Limb (tissue), 2 donors: ENCODE results near the gene MMP15.
A peak's percentile ranks its signal among the peaks of the same experiment; 100 is the strongest.
"Not testable (repeated sequence)": the region's sequence is repeated elsewhere in the genome, so short reads cannot be mapped to it uniquely, and the experiment has no call there.

ENCODE experiments used
- DNase-seq, 2 donors: peaks; one replicate each; pipeline ENCODE4 v3.0.0-alpha.2; 2016; ENCODE audit errors: extremely low spot score in 2 of 2

MMP15 gene

GRCh38 chr16:58086381-58087208 is 61.0 kb downstream of the MMP15 start:
- DNase-seq, result no peak

GRCh38 chr16:58087209-58087913 is 61.8 kb downstream of the MMP15 start:
- no peak for DNase-seq

GRCh38 chr16:58088091-58088490 is 62.5 kb downstream of the MMP15 start:
- peak in 1 of 2 donors; percentile 74 for DNase-seq

- DNase-seq, result not testable (repeated sequence)
Observed at GRCh38 chr16:58090396-58090795, 64.8 kb downstream of the MMP15 start.

- no peak for DNase-seq
Observed at GRCh38 chr16:58094026-58094425, 68.5 kb downstream of the MMP15 start.

- no peak for DNase-seq
Observed at GRCh38 chr16:58094791-58095574, 69.4 kb downstream of the MMP15 start.

GRCh38 chr16:58095575-58095960 is 70.0 kb downstream of the MMP15 start:
- DNase-seq, result not testable (repeated sequence)

- DNase-seq, result no peak
Observed at GRCh38 chr16:58096249-58096648, 70.7 kb downstream of the MMP15 start.
